Glutamatergic neuron (in vitro differentiated cells): ENCODE measurements around the gene C9orf40. TPM values are rescaled to one million over a fixed set of nuclear protein-coding genes. Genes with fewer than 3 reads are reported as not detected.

Source experiments
- DNase-seq: peaks from one replicate; pipeline ENCODE4 v3.0.0; 2022
- H3K27ac Mint-ChIP-seq: one replicate; pipeline ENCODE4 v1.8.0; 2020; ENCODE audit warnings: mild to moderate bottlenecking, mixed read lengths, inconsistent platforms; ENCODE audit not compliant: unreplicated experiment
- H3K27me3 Mint-ChIP-seq: one replicate; pipeline ENCODE4 v1.8.0; 2020; ENCODE audit warnings: mild to moderate bottlenecking, moderate library complexity, mixed read lengths, inconsistent platforms; ENCODE audit not compliant: unreplicated experiment
- H3K36me3 Mint-ChIP-seq: one replicate; pipeline ENCODE4 v1.8.0; 2020; ENCODE audit warnings: mild to moderate bottlenecking, mixed read lengths, inconsistent platforms; ENCODE audit not compliant: unreplicated experiment
- H3K4me1 Mint-ChIP-seq: one replicate; pipeline ENCODE4 v1.8.0; 2020; ENCODE audit warnings: mild to moderate bottlenecking, low read depth, mixed read lengths, inconsistent platforms; ENCODE audit not compliant: unreplicated experiment
- H3K4me3 Mint-ChIP-seq: one replicate; pipeline ENCODE4 v1.8.0; 2020; ENCODE audit warnings: mild to moderate bottlenecking, mixed read lengths, inconsistent platforms; ENCODE audit not compliant: unreplicated experiment
- H3K9me3 Mint-ChIP-seq: one replicate; pipeline ENCODE4 v1.8.0; 2020; ENCODE audit warnings: mild to moderate bottlenecking, moderate library complexity, mixed read lengths, inconsistent platforms; ENCODE audit not compliant: unreplicated experiment
- CTCF ChIP-seq: fragments of 200-600 bp; sonication (generic); IDR thresholded peaks from one replicate; pipeline ENCODE4 v1.5.0; 2021; ENCODE audit not compliant: partially characterized antibody, unreplicated experiment
- long read RNA-seq: library from polyadenylated mRNA; unstranded; transcript quantifications from one replicate; pipeline ENCODE4 v2.0.0, GENCODE V29; 2020; ENCODE audit not compliant: unreplicated experiment
- total RNA-seq: library from RNA; stranded (reverse); fragmentation: NEBNext Ultra II Directional; extraction: Animal tissue kit (Norgen Biotek cat#: 25700); gene quantifications from one replicate; pipeline ENCODE4 v1.2.1, GENCODE V29; 2021; ENCODE audit not compliant: unreplicated experiment

C9orf40 gene
- total RNA-seq = 10.4 TPM
- long read RNA-seq, partial matches to known transcripts = 0 of 1 reads
- long read RNA-seq, other reads (novel, unspliced or antisense) = 1 of 1 reads

GRCh38 chr9:74952201-74953151 is at the start of gene C9orf40:
Gene C9orf40 (minus strand): TSS chr9:74952912. CDS start chr9:74952611, 301 bp downstream.
- peak; percentile 98 for DNase-seq
- peak within 1 kb of the TSS; percentile 96 for H3K27ac Mint-ChIP-seq
- peak; percentile 93 for TF ChIP-seq CTCF
- H3K4me3 Mint-ChIP-seq = peak within 1 kb of the TSS; percentile 99
- peaks cover 4% of the 10 kb centered on the region for H3K4me1 Mint-ChIP-seq
- no peaks in the 10 kb centered on the region for H3K36me3 Mint-ChIP-seq
- H3K27me3 Mint-ChIP-seq = peaks cover 10% of the 10 kb centered on the region
- no peaks in the 10 kb centered on the region for H3K9me3 Mint-ChIP-seq

- Mint-ChIP-seq H3K27ac (no peak overlapping the region), H3K4me1 (no peaks in the 10 kb centered on the region), H3K4me3 (no peak overlapping the region), H3K36me3 (no peaks in the 10 kb centered on the region), H3K27me3 (no peaks in the 10 kb centered on the region), H3K9me3 (no peaks in the 10 kb centered on the region)
- no peak for DNase-seq
- peak; percentile 94 for TF ChIP-seq CTCF
Observed at GRCh38 chr9:75001719-75002421, 49.2 kb upstream of the C9orf40 start.

GRCh38 chr9:75000835-75001234 is 48.1 kb upstream of the C9orf40 start:
- Mint-ChIP-seq H3K9me3 (no peaks in the 10 kb centered on the region), H3K36me3 (no peaks in the 10 kb centered on the region), H3K4me3 (no peak overlapping the region), H3K4me1 (no peaks in the 10 kb centered on the region), H3K27ac (no peak overlapping the region), H3K27me3 (no peaks in the 10 kb centered on the region)
- no peak for DNase-seq
- TF ChIP-seq CTCF = no peak

- no peaks in the 10 kb centered on the region for H3K4me1 Mint-ChIP-seq
- DNase-seq = no peak
- no peak overlapping the region for H3K27ac Mint-ChIP-seq
- H3K4me3 Mint-ChIP-seq = no peak overlapping the region
- no peaks in the 10 kb centered on the region for H3K27me3 Mint-ChIP-seq
- TF ChIP-seq CTCF = no peak
- H3K36me3 Mint-ChIP-seq = no peaks in the 10 kb centered on the region
- no peaks in the 10 kb centered on the region for H3K9me3 Mint-ChIP-seq
Observed at GRCh38 chr9:74985041-74985440, 32.3 kb upstream of the C9orf40 start.
